ENCODE results near the gene TXNDC8.
"Not testable (repeated sequence)": the region's sequence is repeated elsewhere in the genome, so short reads cannot be mapped to it uniquely, and the experiment has no call there.

The TXNDC8 gene

DNA sequence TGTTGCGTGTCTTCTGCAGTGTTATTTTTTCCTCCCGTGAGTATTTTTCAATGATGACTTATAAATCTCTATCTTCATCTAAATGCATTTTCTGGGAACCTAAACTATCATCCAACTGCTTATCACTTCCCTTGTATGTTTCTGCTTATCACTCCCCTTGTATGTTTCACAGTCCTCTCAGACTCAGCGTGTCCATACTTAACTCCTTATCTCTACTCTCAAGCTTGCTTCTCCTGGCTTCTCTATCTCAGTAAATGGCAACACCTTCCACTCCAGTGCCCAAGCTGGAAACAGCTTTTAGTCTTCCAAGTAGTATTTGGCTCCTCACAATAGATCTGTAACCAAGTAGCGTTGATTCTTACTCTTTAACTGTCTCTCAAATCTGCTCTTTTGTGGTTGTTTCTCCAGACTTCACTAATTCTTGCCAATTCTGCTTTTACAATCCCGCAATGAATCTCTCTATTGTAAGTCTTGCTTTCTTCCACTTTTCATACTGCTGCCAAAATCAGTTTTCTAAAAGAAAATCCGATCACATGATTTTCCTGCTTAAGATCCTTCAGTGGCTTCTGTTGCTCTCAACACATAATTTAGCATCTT lies 33.8 kb upstream of the TXNDC8 start:
- no peak for DNase-seq
- Histone ChIP-seq H3K27me3 (ENCODE audit: insufficient read depth, low read length, poor library complexity) (peaks cover 9% of the 10 kb centered on the region), H3K9me3 (ENCODE audit: insufficient read depth, low read length, severe bottlenecking) (no peaks in the 10 kb centered on the region), H3K4me2 (ENCODE audit: insufficient read depth, low read length) (no peak overlapping the region), H3K9ac (ENCODE audit: low read depth, low read length) (no peak overlapping the region), H3K4me3 (ENCODE audit: low read depth in 1 of 2, low read length in 2 of 2) (no peak overlapping the region), H3K79me2 (ENCODE audit: insufficient read depth, low read length) (no peaks in the 10 kb centered on the region), H3K27ac (ENCODE audit: low read length) (no peak overlapping the region), H3K4me1 (ENCODE audit: insufficient read depth, low read length) (no peaks in the 10 kb centered on the region), H4K20me1 (ENCODE audit: insufficient read depth, low read length) (no peaks in the 10 kb centered on the region), H2AFZ (ENCODE audit: low read depth, low read length) (no peak overlapping the region), H3K36me3 (ENCODE audit: insufficient read depth, low read length) (no peaks in the 10 kb centered on the region)
- ATAC-seq (ENCODE audit: insufficient read depth, low read depth) = no peak
- TF ChIP-seq, protein P1, sequence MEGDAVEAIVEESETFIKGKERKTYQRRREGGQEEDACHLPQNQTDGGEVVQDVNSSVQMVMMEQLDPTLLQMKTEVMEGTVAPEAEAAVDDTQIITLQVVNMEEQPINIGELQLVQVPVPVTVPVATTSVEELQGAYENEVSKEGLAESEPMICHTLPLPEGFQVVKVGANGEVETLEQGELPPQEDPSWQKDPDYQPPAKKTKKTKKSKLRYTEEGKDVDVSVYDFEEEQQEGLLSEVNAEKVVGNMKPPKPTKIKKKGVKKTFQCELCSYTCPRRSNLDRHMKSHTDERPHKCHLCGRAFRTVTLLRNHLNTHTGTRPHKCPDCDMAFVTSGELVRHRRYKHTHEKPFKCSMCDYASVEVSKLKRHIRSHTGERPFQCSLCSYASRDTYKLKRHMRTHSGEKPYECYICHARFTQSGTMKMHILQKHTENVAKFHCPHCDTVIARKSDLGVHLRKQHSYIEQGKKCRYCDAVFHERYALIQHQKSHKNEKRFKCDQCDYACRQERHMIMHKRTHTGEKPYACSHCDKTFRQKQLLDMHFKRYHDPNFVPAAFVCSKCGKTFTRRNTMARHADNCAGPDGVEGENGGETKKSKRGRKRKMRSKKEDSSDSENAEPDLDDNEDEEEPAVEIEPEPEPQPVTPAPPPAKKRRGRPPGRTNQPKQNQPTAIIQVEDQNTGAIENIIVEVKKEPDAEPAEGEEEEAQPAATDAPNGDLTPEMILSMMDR (IDR thresholded peaks at IDR 0.05; ENCODE audit: borderline replicate concordance, extremely low read depth, low read length, poor library complexity, severe bottlenecking) = no peak
- no peak for TF ChIP-seq EZH2 (IDR thresholded peaks at IDR 0.05; ENCODE audit: borderline replicate concordance, low read depth, low read length, severe bottlenecking)

DNA sequence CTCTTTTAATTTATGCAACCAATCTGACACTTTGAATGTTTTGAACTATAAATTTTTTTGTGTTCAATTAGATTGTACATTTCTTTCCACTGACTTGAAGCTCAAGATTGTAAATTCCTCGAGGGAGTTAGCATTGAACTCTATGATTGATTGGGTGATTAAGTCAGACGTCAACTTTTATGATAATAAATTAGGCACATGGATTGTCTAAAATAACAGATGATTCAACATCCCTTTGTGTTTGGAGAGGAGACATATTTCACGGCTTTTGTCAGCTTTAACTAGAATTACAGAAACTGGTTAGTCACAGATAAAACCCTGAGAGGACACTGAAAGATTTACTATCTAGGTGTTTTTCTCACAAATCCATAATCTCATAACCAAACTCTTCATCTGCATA lies 32.7 kb upstream of the TXNDC8 start:
- no peaks in the 10 kb centered on the region for H3K79me2 ChIP-seq (ENCODE audit: insufficient read depth, low read length)
- no peak overlapping the region for H2AFZ ChIP-seq (ENCODE audit: low read depth, low read length)
- no peak overlapping the region for H3K9ac ChIP-seq (ENCODE audit: low read depth, low read length)
- ATAC-seq (ENCODE audit: insufficient read depth, low read depth) = no peak
- no peaks in the 10 kb centered on the region for H4K20me1 ChIP-seq (ENCODE audit: insufficient read depth, low read length)
- TF ChIP-seq EZH2 (IDR thresholded peaks at IDR 0.05; ENCODE audit: borderline replicate concordance, low read depth, low read length, severe bottlenecking) = no peak
- TF ChIP-seq, protein P1 (IDR thresholded peaks at IDR 0.05; ENCODE audit: borderline replicate concordance, extremely low read depth, low read length, poor library complexity, severe bottlenecking) = no peak
- H3K27ac ChIP-seq (ENCODE audit: low read length) = no peak overlapping the region
- H3K4me1 ChIP-seq (ENCODE audit: insufficient read depth, low read length) = no peaks in the 10 kb centered on the region
- no peak overlapping the region for H3K4me2 ChIP-seq (ENCODE audit: insufficient read depth, low read length)
- no peaks in the 10 kb centered on the region for H3K9me3 ChIP-seq (ENCODE audit: insufficient read depth, low read length, severe bottlenecking)
- H3K36me3 ChIP-seq (ENCODE audit: insufficient read depth, low read length) = no peaks in the 10 kb centered on the region
- peaks cover 9% of the 10 kb centered on the region for H3K27me3 ChIP-seq (ENCODE audit: insufficient read depth, low read length, poor library complexity)
- H3K4me3 ChIP-seq (ENCODE audit: low read depth in 1 of 2, low read length in 2 of 2) = no peak overlapping the region
- DNase-seq = no peak

DNA sequence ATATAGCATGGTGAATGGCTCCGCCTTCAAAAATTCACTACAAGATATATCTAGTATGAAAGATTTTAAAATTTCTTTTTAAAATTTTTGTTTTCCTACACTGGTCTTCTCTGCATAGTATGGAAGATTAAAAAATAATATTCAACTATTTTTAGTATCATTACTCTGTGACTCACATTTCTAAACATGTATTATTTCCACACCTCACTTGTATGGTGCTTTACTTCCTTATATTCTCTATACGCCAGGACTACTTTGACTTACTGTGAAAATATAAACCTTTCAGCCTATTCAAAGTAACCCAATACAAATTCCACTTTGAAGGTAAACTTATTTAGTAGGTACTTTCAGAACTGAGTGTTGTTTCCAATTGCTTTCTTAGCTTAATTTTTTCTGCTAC lies 26.8 kb upstream of the TXNDC8 start:
- TF ChIP-seq EZH2 (IDR thresholded peaks at IDR 0.05; ENCODE audit: borderline replicate concordance, low read depth, low read length, severe bottlenecking) = no peak
- TF ChIP-seq, protein P1 (IDR thresholded peaks at IDR 0.05; ENCODE audit: borderline replicate concordance, extremely low read depth, low read length, poor library complexity, severe bottlenecking) = no peak
- Histone ChIP-seq H3K4me1 (ENCODE audit: insufficient read depth, low read length) (no peaks in the 10 kb centered on the region), H3K27me3 (ENCODE audit: insufficient read depth, low read length, poor library complexity) (no peaks in the 10 kb centered on the region), H3K4me2 (ENCODE audit: insufficient read depth, low read length) (no peak overlapping the region), H3K4me3 (ENCODE audit: low read depth in 1 of 2, low read length in 2 of 2) (no peak overlapping the region), H3K79me2 (ENCODE audit: insufficient read depth, low read length) (no peaks in the 10 kb centered on the region), H3K9me3 (ENCODE audit: insufficient read depth, low read length, severe bottlenecking) (no peaks in the 10 kb centered on the region), H4K20me1 (ENCODE audit: insufficient read depth, low read length) (no peaks in the 10 kb centered on the region), H3K27ac (ENCODE audit: low read length) (no peak overlapping the region), H3K9ac (ENCODE audit: low read depth, low read length) (no peak overlapping the region), H2AFZ (ENCODE audit: low read depth, low read length) (no peak overlapping the region), H3K36me3 (ENCODE audit: insufficient read depth, low read length) (no peaks in the 10 kb centered on the region)
- no peak for DNase-seq
- no peak for ATAC-seq (ENCODE audit: insufficient read depth, low read depth)

DNA sequence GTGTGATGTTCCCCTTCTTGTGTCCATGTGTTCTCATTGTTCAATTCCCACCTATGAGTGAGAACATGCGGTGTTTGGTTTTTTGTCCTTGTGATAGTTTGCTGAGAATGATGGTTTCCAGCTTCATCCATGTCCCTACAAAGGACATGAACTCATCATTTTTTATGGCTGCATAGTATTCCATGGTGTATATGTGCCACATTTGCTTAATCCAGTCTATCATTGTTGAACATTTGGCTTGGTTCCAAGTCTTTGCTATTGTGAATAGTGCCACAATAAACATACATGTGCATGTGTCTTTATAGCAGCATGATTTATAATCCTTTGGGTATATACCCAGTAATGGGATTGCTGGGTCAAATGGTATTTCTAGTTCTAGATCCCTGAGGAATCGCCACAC lies 21.3 kb upstream of the TXNDC8 start:
- not testable (repeated sequence) for H3K27ac ChIP-seq (ENCODE audit: low read length); H4K20me1 ChIP-seq (ENCODE audit: insufficient read depth, low read length); ATAC-seq (ENCODE audit: insufficient read depth, low read depth); H3K4me3 ChIP-seq (ENCODE audit: low read depth in 1 of 2, low read length in 2 of 2); H3K79me2 ChIP-seq (ENCODE audit: insufficient read depth, low read length); H3K9ac ChIP-seq (ENCODE audit: low read depth, low read length); H2AFZ ChIP-seq (ENCODE audit: low read depth, low read length); H3K4me1 ChIP-seq (ENCODE audit: insufficient read depth, low read length); H3K4me2 ChIP-seq (ENCODE audit: insufficient read depth, low read length); H3K9me3 ChIP-seq (ENCODE audit: insufficient read depth, low read length, severe bottlenecking); DNase-seq; H3K36me3 ChIP-seq (ENCODE audit: insufficient read depth, low read length); H3K27me3 ChIP-seq (ENCODE audit: insufficient read depth, low read length, poor library complexity)
